ENCODE data around the gene RBM14.
"Not testable (repeated sequence)": the region's sequence is repeated elsewhere in the genome, so short reads cannot be mapped to it uniquely, and the experiment has no call there.

The RBM14 gene

GRCh38 chr11:66600631-66601233, 15.7 kb upstream of the RBM14 start:
- no peak overlapping the region for H3K4me3 ChIP-seq (ENCODE audit: low read depth, low read length, poor library complexity, severe bottlenecking)
- no peaks in the 10 kb centered on the region for H3K9me3 ChIP-seq (ENCODE audit: low read length)
- H3K4me2 ChIP-seq (ENCODE audit: low read length), result no peak overlapping the region
- H2AFZ ChIP-seq (ENCODE audit: low read length), result no peak overlapping the region
- H3K4me1 ChIP-seq (ENCODE audit: insufficient read depth, low read length, severe bottlenecking), result peaks cover 9% of the 10 kb centered on the region
- no peaks in the 10 kb centered on the region for H3F3A ChIP-seq (ENCODE audit: insufficient read depth, low read length)
- H3K79me2 ChIP-seq (ENCODE audit: insufficient read depth, low read length), result no peaks in the 10 kb centered on the region
- H3K9ac ChIP-seq (ENCODE audit: low read length), result no peak overlapping the region
- H3K27me3 ChIP-seq (ENCODE audit: insufficient read depth, low read length), result no peaks in the 10 kb centered on the region
- TF ChIP-seq EZH2 (IDR thresholded peaks at IDR 0.05; ENCODE audit: borderline replicate concordance, low read length), result no peak
- TF ChIP-seq CTCF (IDR thresholded peaks at IDR 0.05; ENCODE audit: low read length), result no peak
- H3K36me3 ChIP-seq (ENCODE audit: insufficient read depth, low read length), result peaks cover 33% of the 10 kb centered on the region; the same call in 1 of the 2 replicates
- H3K27ac ChIP-seq (ENCODE audit: low read depth, low read length, poor library complexity, severe bottlenecking), result no peak overlapping the region
- H3K9me2 ChIP-seq (ENCODE audit: low read depth, low read length), result no peaks in the 10 kb centered on the region
- no peaks in the 10 kb centered on the region for H4K20me1 ChIP-seq (ENCODE audit: insufficient read depth, low read length)

- TF ChIP-seq EZH2 (IDR thresholded peaks at IDR 0.05; ENCODE audit: borderline replicate concordance, low read length), result no peak
- TF ChIP-seq CTCF (IDR thresholded peaks at IDR 0.05; ENCODE audit: low read length), result no peak
- H3K4me3 ChIP-seq (ENCODE audit: low read depth, low read length, poor library complexity, severe bottlenecking), result no peak overlapping the region
- no peaks in the 10 kb centered on the region for H3K9me2 ChIP-seq (ENCODE audit: low read depth, low read length)
- no peaks in the 10 kb centered on the region for H3F3A ChIP-seq (ENCODE audit: insufficient read depth, low read length)
- peaks cover 9% of the 10 kb centered on the region for H3K4me1 ChIP-seq (ENCODE audit: insufficient read depth, low read length, severe bottlenecking)
- no peak overlapping the region for H3K9ac ChIP-seq (ENCODE audit: low read length)
- no peaks in the 10 kb centered on the region for H3K27me3 ChIP-seq (ENCODE audit: insufficient read depth, low read length)
- no peak overlapping the region for H2AFZ ChIP-seq (ENCODE audit: low read length)
- no peaks in the 10 kb centered on the region for H3K79me2 ChIP-seq (ENCODE audit: insufficient read depth, low read length)
- no peak overlapping the region for H3K4me2 ChIP-seq (ENCODE audit: low read length)
- no peaks in the 10 kb centered on the region for H3K9me3 ChIP-seq (ENCODE audit: low read length)
- no peak overlapping the region for H3K27ac ChIP-seq (ENCODE audit: low read depth, low read length, poor library complexity, severe bottlenecking)
- no peaks in the 10 kb centered on the region for H4K20me1 ChIP-seq (ENCODE audit: insufficient read depth, low read length)
- H3K36me3 ChIP-seq (ENCODE audit: insufficient read depth, low read length), result peaks cover 37% of the 10 kb centered on the region; the same call in 1 of the 2 replicates
Observed at GRCh38 chr11:66603072-66603471, 13.4 kb upstream of the RBM14 start.

DNA sequence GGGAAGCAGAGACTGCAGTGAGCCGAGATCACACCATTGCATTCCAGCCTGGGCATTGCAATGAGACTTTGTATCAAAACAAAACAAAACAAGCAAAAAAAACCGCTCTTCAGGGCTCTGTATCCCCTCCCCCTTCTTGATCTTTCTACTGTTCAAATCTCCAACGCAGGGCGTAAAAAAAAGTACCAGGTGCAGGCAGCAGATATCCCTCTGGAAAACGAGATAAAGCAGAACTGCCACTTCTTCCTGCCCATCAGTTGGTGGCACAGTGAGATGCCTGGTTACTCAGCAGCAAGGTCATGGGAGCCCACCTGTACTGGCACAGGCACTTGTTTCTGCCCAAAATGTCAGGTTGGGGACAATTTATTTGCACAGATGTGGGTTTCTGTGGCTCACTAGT, 12.3 kb upstream of the RBM14 start:
- Histone ChIP-seq H3K79me2 (ENCODE audit: insufficient read depth, low read length) (no peaks in the 10 kb centered on the region), H3K36me3 (ENCODE audit: insufficient read depth, low read length) (peaks cover 37% of the 10 kb centered on the region; the same call in 1 of the 2 replicates), H3K9me3 (ENCODE audit: low read length) (no peaks in the 10 kb centered on the region), H3K9me2 (ENCODE audit: low read depth, low read length) (no peaks in the 10 kb centered on the region), H3K4me2 (ENCODE audit: low read length) (no peak overlapping the region), H3K27me3 (ENCODE audit: insufficient read depth, low read length) (no peaks in the 10 kb centered on the region), H2AFZ (ENCODE audit: low read length) (no peak overlapping the region), H3F3A (ENCODE audit: insufficient read depth, low read length) (no peaks in the 10 kb centered on the region), H3K9ac (ENCODE audit: low read length) (no peak overlapping the region), H3K27ac (ENCODE audit: low read depth, low read length, poor library complexity, severe bottlenecking) (no peak overlapping the region), H3K4me3 (ENCODE audit: low read depth, low read length, poor library complexity, severe bottlenecking) (no peak overlapping the region), H3K4me1 (ENCODE audit: insufficient read depth, low read length, severe bottlenecking) (peaks cover 13% of the 10 kb centered on the region), H4K20me1 (ENCODE audit: insufficient read depth, low read length) (no peaks in the 10 kb centered on the region)
- TF ChIP-seq EZH2 (IDR thresholded peaks at IDR 0.05; ENCODE audit: borderline replicate concordance, low read length) (no peak), CTCF (IDR thresholded peaks at IDR 0.05; ENCODE audit: low read length) (no peak)

- not testable (repeated sequence) for H3K4me3 ChIP-seq (ENCODE audit: low read depth, low read length, poor library complexity, severe bottlenecking); H2AFZ ChIP-seq (ENCODE audit: low read length); H3K4me2 ChIP-seq (ENCODE audit: low read length); H3K9me2 ChIP-seq (ENCODE audit: low read depth, low read length); H4K20me1 ChIP-seq (ENCODE audit: insufficient read depth, low read length); H3K9ac ChIP-seq (ENCODE audit: low read length); H3K27me3 ChIP-seq (ENCODE audit: insufficient read depth, low read length); H3F3A ChIP-seq (ENCODE audit: insufficient read depth, low read length); H3K79me2 ChIP-seq (ENCODE audit: insufficient read depth, low read length); H3K9me3 ChIP-seq (ENCODE audit: low read length)
- H3K27ac ChIP-seq (ENCODE audit: low read depth, low read length, poor library complexity, severe bottlenecking), result peak overlapping the region; percentile 32
- H3K36me3 ChIP-seq (ENCODE audit: insufficient read depth, low read length), result peaks cover 23% of the 10 kb centered on the region; the same call in 1 of the 2 replicates
- peaks cover 22% of the 10 kb centered on the region for H3K4me1 ChIP-seq (ENCODE audit: insufficient read depth, low read length, severe bottlenecking)
Observed at GRCh38 chr11:66606608-66607007, 9.8 kb upstream of the RBM14 start.
